IMR-90 (cell line): ENCODE results near the gene JMJD8.

ENCODE experiments used
- BHLHE40 ChIP-seq: fragments of 150-350 bp; IDR thresholded peaks from 2 replicates; pipeline ENCODE4 v1.6.1; 2016; ENCODE audit warnings: mild to moderate bottlenecking, low read depth, low read length
- CEBPB ChIP-seq: IDR thresholded peaks from 2 replicates; pipeline ENCODE4 v1.6.1; 2012; ENCODE audit warnings: low read depth, low read length, improper control_type of control experiment
- CHD1 ChIP-seq: IDR thresholded peaks from 2 replicates; pipeline ENCODE4 v1.6.1; 2012; ENCODE audit warnings: low read depth, low read length, improper control_type of control experiment
- FOS ChIP-seq: fragments of 150-350 bp; IDR thresholded peaks from 2 replicates; pipeline ENCODE4 v1.6.1; 2016; ENCODE audit warnings: low read depth, low read length
- MAFK ChIP-seq: IDR thresholded peaks from 2 replicates; pipeline ENCODE4 v1.6.1; 2012; ENCODE audit warnings: low read depth, low read length, improper control_type of control experiment
- MAZ ChIP-seq: IDR thresholded peaks from 2 replicates; pipeline ENCODE4 v1.6.1; 2012; ENCODE audit warnings: low read depth, mild to moderate bottlenecking, low read length, improper control_type of control experiment, moderate library complexity, borderline replicate concordance
- MXI1 ChIP-seq: IDR thresholded peaks from 2 replicates; pipeline ENCODE4 v1.6.1; 2012; ENCODE audit warnings: low read depth, mild to moderate bottlenecking, low read length, moderate library complexity, borderline replicate concordance
- NFE2L2 ChIP-seq: fragments of 150-350 bp; IDR thresholded peaks from 2 replicates; pipeline ENCODE4 v1.6.1; 2016; ENCODE audit warnings: low read depth, mild to moderate bottlenecking, low read length
- POLR2A ChIP-seq: IDR thresholded peaks from 2 replicates; pipeline ENCODE4 v1.6.1; 2012; ENCODE audit warnings: mild to moderate bottlenecking, low read depth, low read length
- RAD21 ChIP-seq: IDR thresholded peaks from 2 replicates; pipeline ENCODE4 v1.6.1; 2012; ENCODE audit warnings: low read length, improper control_type of control experiment
- RFX5 ChIP-seq: IDR thresholded peaks from 2 replicates; pipeline ENCODE4 v1.8.0; 2012; ENCODE audit warnings: low read depth, mild to moderate bottlenecking, low read length, moderate library complexity
- SMC3 ChIP-seq: fragments of 150-350 bp; IDR thresholded peaks from 2 replicates; pipeline ENCODE4 v1.6.1; 2016; ENCODE audit warnings: low read depth, mild to moderate bottlenecking, antibody characterized with exemption, low read length, moderate library complexity
- TF ChIP-seq, protein P1 (sequence below): conservative IDR thresholded peaks from 2 replicates; pipeline ENCODE4 v1.5.1; 2012; ENCODE audit warnings: mild to moderate bottlenecking, low read depth, low read length, improper control_type of control experiment

DNA sequence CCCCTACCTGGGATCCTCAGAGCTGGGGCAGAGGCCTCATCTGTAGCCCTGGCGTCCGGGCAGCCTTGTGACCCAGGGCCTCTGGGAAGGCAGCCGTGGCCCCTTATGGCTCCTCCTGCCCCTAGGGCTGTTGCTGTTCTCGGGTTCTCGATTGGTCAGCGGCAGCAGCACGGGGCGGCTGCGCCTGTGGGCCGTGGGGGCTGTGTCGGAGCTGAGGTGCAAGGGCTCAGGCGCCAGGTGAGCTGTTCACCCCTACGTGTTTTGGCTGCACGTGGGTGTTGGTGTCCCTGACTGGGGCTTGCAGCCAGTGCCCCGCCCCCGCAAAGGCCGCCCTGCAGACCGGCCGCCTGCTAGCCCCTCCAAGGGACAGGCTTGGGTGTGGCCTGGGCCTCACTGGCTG is 22.0 kb downstream of the JMJD8 start:
- TF ChIP-seq, protein P1, sequence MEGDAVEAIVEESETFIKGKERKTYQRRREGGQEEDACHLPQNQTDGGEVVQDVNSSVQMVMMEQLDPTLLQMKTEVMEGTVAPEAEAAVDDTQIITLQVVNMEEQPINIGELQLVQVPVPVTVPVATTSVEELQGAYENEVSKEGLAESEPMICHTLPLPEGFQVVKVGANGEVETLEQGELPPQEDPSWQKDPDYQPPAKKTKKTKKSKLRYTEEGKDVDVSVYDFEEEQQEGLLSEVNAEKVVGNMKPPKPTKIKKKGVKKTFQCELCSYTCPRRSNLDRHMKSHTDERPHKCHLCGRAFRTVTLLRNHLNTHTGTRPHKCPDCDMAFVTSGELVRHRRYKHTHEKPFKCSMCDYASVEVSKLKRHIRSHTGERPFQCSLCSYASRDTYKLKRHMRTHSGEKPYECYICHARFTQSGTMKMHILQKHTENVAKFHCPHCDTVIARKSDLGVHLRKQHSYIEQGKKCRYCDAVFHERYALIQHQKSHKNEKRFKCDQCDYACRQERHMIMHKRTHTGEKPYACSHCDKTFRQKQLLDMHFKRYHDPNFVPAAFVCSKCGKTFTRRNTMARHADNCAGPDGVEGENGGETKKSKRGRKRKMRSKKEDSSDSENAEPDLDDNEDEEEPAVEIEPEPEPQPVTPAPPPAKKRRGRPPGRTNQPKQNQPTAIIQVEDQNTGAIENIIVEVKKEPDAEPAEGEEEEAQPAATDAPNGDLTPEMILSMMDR: no peak
- no peak for TF ChIP-seq POLR2A
- TF ChIP-seq BHLHE40: no peak
- TF ChIP-seq CEBPB: no peak
- TF ChIP-seq SMC3: no peak
- no peak for TF ChIP-seq RFX5
- TF ChIP-seq CHD1: no peak
- no peak for TF ChIP-seq MAFK
- TF ChIP-seq MAZ: no peak
- no peak for TF ChIP-seq MXI1
- TF ChIP-seq NFE2L2: no peak
- no peak for TF ChIP-seq FOS
- no peak for TF ChIP-seq RAD21
